Stimulated activated memory B cell treated with anti-CD40 and anti-IgM and Interleukin-4, amounts not matched to agents 10 μg/mL and 1 μg/mL and 100 μg/mL, for 72 hours (primary cell): ENCODE data around the gene RFC2.

Experiments used
- ATAC-seq: fragments of 150-1000 bp; cut with Tn5 transposase; 2 replicates; pipeline ENCODE4 v1.10.0; 2021
- H3K27ac Mint-ChIP-seq: one replicate; pipeline ENCODE4 v1.8.0; 2022; ENCODE audit warnings: mild to moderate bottlenecking, mixed read lengths
- H3K27me3 Mint-ChIP-seq: one replicate; pipeline ENCODE4 v1.8.0; 2022; ENCODE audit warnings: mixed read lengths
- H3K36me3 Mint-ChIP-seq: one replicate; pipeline ENCODE4 v1.8.0; 2022; ENCODE audit warnings: mixed read lengths
- H3K4me1 Mint-ChIP-seq: one replicate; pipeline ENCODE4 v1.8.0; 2022; ENCODE audit warnings: mixed read lengths
- H3K4me3 Mint-ChIP-seq: one replicate; pipeline ENCODE4 v1.8.0; 2022; ENCODE audit warnings: mild to moderate bottlenecking, moderate library complexity, mixed read lengths
- H3K9me3 Mint-ChIP-seq: one replicate; pipeline ENCODE4 v1.8.0; 2022; ENCODE audit warnings: mixed read lengths

Gene RFC2

GRCh38 chr7:74288034-74288881 is 34.1 kb upstream of the RFC2 start:
- Mint-ChIP-seq H3K27me3 (no peaks in the 10 kb centered on the region), H3K27ac (peak overlapping the region; percentile 83), H3K36me3 (no peaks in the 10 kb centered on the region), H3K4me1 (peaks cover 85% of the 10 kb centered on the region), H3K9me3 (no peaks in the 10 kb centered on the region), H3K4me3 (peak overlapping the region; percentile 95)
- ATAC-seq, result no peak

- Mint-ChIP-seq H3K27ac (peak overlapping the region; percentile 83), H3K4me3 (no peak overlapping the region)
Observed at GRCh38 chr7:74287303-74288033, 33.3 kb upstream of the RFC2 start.

GRCh38 chr7:74286131-74286530 is 31.9 kb upstream of the RFC2 start:
- Mint-ChIP-seq H3K4me3 (no peak overlapping the region), H3K9me3 (no peaks in the 10 kb centered on the region), H3K27me3 (no peaks in the 10 kb centered on the region), H3K36me3 (no peaks in the 10 kb centered on the region), H3K27ac (peak overlapping the region; percentile 42), H3K4me1 (peaks cover 69% of the 10 kb centered on the region)
- no peak for ATAC-seq

More at GRCh38 chr7:74287303-74288033, 33.3 kb upstream of the RFC2 start:
- H3K9me3 Mint-ChIP-seq, result no peaks in the 10 kb centered on the region
- H3K4me1 Mint-ChIP-seq, result peaks cover 81% of the 10 kb centered on the region
- H3K36me3 Mint-ChIP-seq, result no peaks in the 10 kb centered on the region
- no peaks in the 10 kb centered on the region for H3K27me3 Mint-ChIP-seq
- ATAC-seq, result no peak

- Mint-ChIP-seq H3K9me3 (no peaks in the 10 kb centered on the region), H3K27me3 (no peaks in the 10 kb centered on the region), H3K36me3 (no peaks in the 10 kb centered on the region), H3K4me1 (peaks cover 70% of the 10 kb centered on the region), H3K27ac (peak overlapping the region; percentile 88), H3K4me3 (peak overlapping the region; percentile 52)
- ATAC-seq, result peak; percentile 81
Observed at GRCh38 chr7:74284781-74285259, 30.6 kb upstream of the RFC2 start.

GRCh38 chr7:74283858-74284447 is 29.8 kb upstream of the RFC2 start:
- Mint-ChIP-seq H3K9me3 (no peaks in the 10 kb centered on the region), H3K4me1 (peaks cover 76% of the 10 kb centered on the region), H3K27me3 (no peaks in the 10 kb centered on the region), H3K4me3 (no peak overlapping the region), H3K27ac (peak overlapping the region; percentile 88), H3K36me3 (no peaks in the 10 kb centered on the region)
- peak; percentile 56 for ATAC-seq

GRCh38 chr7:74282748-74283459 is 28.7 kb upstream of the RFC2 start:
- H3K27me3 Mint-ChIP-seq, result no peaks in the 10 kb centered on the region
- ATAC-seq, result no peak
- no peak overlapping the region for H3K4me3 Mint-ChIP-seq
- H3K4me1 Mint-ChIP-seq, result peaks cover 74% of the 10 kb centered on the region
- peak overlapping the region; percentile 88 for H3K27ac Mint-ChIP-seq
- H3K9me3 Mint-ChIP-seq, result no peaks in the 10 kb centered on the region
- no peaks in the 10 kb centered on the region for H3K36me3 Mint-ChIP-seq

GRCh38 chr7:74280985-74281384 is 26.8 kb upstream of the RFC2 start:
- Mint-ChIP-seq H3K4me3 (no peak overlapping the region), H3K27me3 (no peaks in the 10 kb centered on the region), H3K4me1 (peaks cover 56% of the 10 kb centered on the region), H3K27ac (peak overlapping the region; percentile 79), H3K9me3 (no peaks in the 10 kb centered on the region), H3K36me3 (no peaks in the 10 kb centered on the region)
- ATAC-seq, result no peak

GRCh38 chr7:74277636-74278035 is 23.4 kb upstream of the RFC2 start:
- no peaks in the 10 kb centered on the region for H3K36me3 Mint-ChIP-seq
- no peaks in the 10 kb centered on the region for H3K27me3 Mint-ChIP-seq
- H3K4me3 Mint-ChIP-seq, result no peak overlapping the region
- H3K27ac Mint-ChIP-seq, result peak overlapping the region; percentile 79
- ATAC-seq, result no peak
- peaks cover 58% of the 10 kb centered on the region for H3K4me1 Mint-ChIP-seq
- no peaks in the 10 kb centered on the region for H3K9me3 Mint-ChIP-seq

- H3K9me3 Mint-ChIP-seq, result no peaks in the 10 kb centered on the region
- H3K27me3 Mint-ChIP-seq, result no peaks in the 10 kb centered on the region
- no peaks in the 10 kb centered on the region for H3K36me3 Mint-ChIP-seq
- ATAC-seq, result no peak
- H3K4me1 Mint-ChIP-seq, result peaks cover 63% of the 10 kb centered on the region
- no peak overlapping the region for H3K4me3 Mint-ChIP-seq
- peak overlapping the region; percentile 88 for H3K27ac Mint-ChIP-seq
Observed at GRCh38 chr7:74275401-74275881, 21.2 kb upstream of the RFC2 start.

GRCh38 chr7:74272305-74273038 is 18.3 kb upstream of the RFC2 start:
- H3K9me3 Mint-ChIP-seq, result no peaks in the 10 kb centered on the region
- no peaks in the 10 kb centered on the region for H3K36me3 Mint-ChIP-seq
- H3K27me3 Mint-ChIP-seq, result no peaks in the 10 kb centered on the region
- H3K4me3 Mint-ChIP-seq, result peak overlapping the region; percentile 60
- ATAC-seq, result peak; percentile 95
- peaks cover 49% of the 10 kb centered on the region for H3K4me1 Mint-ChIP-seq
- peak overlapping the region; percentile 88 for H3K27ac Mint-ChIP-seq

- no peak for ATAC-seq
- H3K4me3 Mint-ChIP-seq, result peak overlapping the region; percentile 60
- peak overlapping the region; percentile 88 for H3K27ac Mint-ChIP-seq
- no peaks in the 10 kb centered on the region for H3K27me3 Mint-ChIP-seq
- no peaks in the 10 kb centered on the region for H3K36me3 Mint-ChIP-seq
- H3K9me3 Mint-ChIP-seq, result no peaks in the 10 kb centered on the region
- peaks cover 51% of the 10 kb centered on the region for H3K4me1 Mint-ChIP-seq
Observed at GRCh38 chr7:74271742-74272141, 17.5 kb upstream of the RFC2 start.

GRCh38 chr7:74269757-74270277 is 15.6 kb upstream of the RFC2 start:
- no peaks in the 10 kb centered on the region for H3K9me3 Mint-ChIP-seq

GRCh38 chr7:74267756-74268565 is 13.8 kb upstream of the RFC2 start:
- H3K27me3 Mint-ChIP-seq, result no peaks in the 10 kb centered on the region
- no peaks in the 10 kb centered on the region for H3K9me3 Mint-ChIP-seq
- H3K4me3 Mint-ChIP-seq, result no peak overlapping the region
- H3K27ac Mint-ChIP-seq, result no peak overlapping the region
- peaks cover 53% of the 10 kb centered on the region for H3K4me1 Mint-ChIP-seq
- no peaks in the 10 kb centered on the region for H3K36me3 Mint-ChIP-seq
- ATAC-seq, result no peak

More at GRCh38 chr7:74269757-74270277, 15.6 kb upstream of the RFC2 start:
- H3K27ac Mint-ChIP-seq, result peak overlapping the region; percentile 88
- H3K36me3 Mint-ChIP-seq, result no peaks in the 10 kb centered on the region
- peaks cover 58% of the 10 kb centered on the region for H3K4me1 Mint-ChIP-seq
- ATAC-seq, result peak; percentile 72
- no peaks in the 10 kb centered on the region for H3K27me3 Mint-ChIP-seq
- peak overlapping the region; percentile 76 for H3K4me3 Mint-ChIP-seq
